ENCODE measurements around the gene CXCR5.

CXCR5 gene

DNA sequence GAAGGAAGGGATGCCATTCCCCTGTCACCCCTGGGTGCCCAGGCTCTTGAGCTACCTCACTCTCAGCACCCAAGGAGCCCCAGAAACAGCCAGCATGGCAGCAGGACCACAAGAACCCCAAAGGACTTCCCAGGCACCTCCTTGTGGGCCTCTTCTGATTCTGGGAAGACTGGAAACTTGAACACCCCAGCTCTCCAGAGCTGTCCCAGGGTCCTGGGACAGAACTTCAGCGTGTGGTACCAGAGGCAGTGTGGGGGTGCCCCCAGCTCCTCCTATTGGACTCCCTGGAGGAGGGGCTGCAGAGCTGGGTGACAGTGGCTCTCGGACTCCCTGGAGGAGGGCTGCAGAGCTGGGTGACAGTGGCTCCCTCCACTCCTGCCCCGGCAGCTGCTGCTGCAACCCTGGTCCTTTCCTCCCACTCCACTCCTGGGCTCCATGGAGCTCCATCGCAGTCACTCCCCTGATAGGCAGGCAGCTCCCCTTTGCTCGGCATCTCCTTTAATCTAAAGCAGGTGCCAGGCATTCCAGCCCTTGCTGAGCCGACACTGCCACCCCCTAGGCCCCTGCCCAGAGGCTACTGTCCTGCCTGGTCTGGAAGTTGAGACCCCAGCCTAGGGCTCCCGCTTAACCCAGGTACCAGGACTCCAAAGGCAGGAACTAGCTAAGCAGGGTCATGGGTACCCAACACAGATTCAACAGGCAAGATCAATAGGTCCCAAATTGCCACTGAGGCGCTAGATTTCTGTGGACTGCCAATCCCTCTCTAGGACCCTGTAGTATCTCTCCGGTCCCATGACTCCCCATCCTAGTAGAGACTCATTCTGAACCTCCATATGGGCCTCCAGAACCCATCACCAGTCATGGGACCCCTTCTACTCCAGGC is 39.3 kb downstream of the CXCR5 start:
- Histone ChIP-seq H3K4me3 (ENCODE audit: low read length) (no peak overlapping the region), H3K27me3 (ENCODE audit: insufficient read depth, low read length, poor library complexity) (no peaks in the 10 kb centered on the region), H4K8ac (ENCODE audit: low read depth, low read length) (no peak overlapping the region), H3K18ac (ENCODE audit: low read length) (no peak overlapping the region), H2AK5ac (ENCODE audit: low read length) (no peak overlapping the region), H3K4me2 (ENCODE audit: low read length) (peak overlapping the region; percentile 97), H3K9ac (ENCODE audit: low read length) (peak overlapping the region; percentile 96), H4K5ac (ENCODE audit: low read length) (no peak overlapping the region), H3K4ac (ENCODE audit: low read depth, low read length) (peak overlapping the region; percentile 9), H2BK15ac (replicated peaks; ENCODE audit: low read depth) (no peak overlapping the region), H2BK120ac (ENCODE audit: low read depth, low read length) (no peak overlapping the region), H2BK5ac (ENCODE audit: low read length) (no peak overlapping the region), H3K36me3 (ENCODE audit: control insufficient read depth, insufficient read depth, low read length) (no peaks in the 10 kb centered on the region), H3K56ac (ENCODE audit: low read length) (peak overlapping the region; percentile 97), H3K27ac (ENCODE audit: low read depth, low read length) (no peak overlapping the region), H3K79me1 (ENCODE audit: low read length) (peaks cover 13% of the 10 kb centered on the region), H3K79me2 (ENCODE audit: control insufficient read depth, insufficient read depth, low read length) (peaks cover 56% of the 10 kb centered on the region), H3K4me1 (ENCODE audit: control insufficient read depth, low read depth, low read length) (peaks cover 45% of the 10 kb centered on the region), H3K23ac (ENCODE audit: low read length) (no peak overlapping the region)
- DNase-seq = no peak
- no CpG with 5 or more reads among the region's 9 CpGs for WGBS (ENCODE audit: extremely low coverage, insufficient coverage, low lambda C conversion rate)

- Histone ChIP-seq H2AK5ac (ENCODE audit: low read length) (no peak overlapping the region), H3K4me3 (ENCODE audit: low read length) (peak overlapping the region; percentile 87), H2BK120ac (ENCODE audit: low read depth, low read length) (no peak overlapping the region), H3K4me2 (ENCODE audit: low read length) (peak overlapping the region; percentile 97), H2BK15ac (replicated peaks; ENCODE audit: low read depth) (no peak overlapping the region), H3K79me2 (ENCODE audit: control insufficient read depth, insufficient read depth, low read length) (peaks cover 51% of the 10 kb centered on the region), H3K79me1 (ENCODE audit: low read length) (peaks cover 13% of the 10 kb centered on the region), H3K56ac (ENCODE audit: low read length) (peak overlapping the region; percentile 97), H3K18ac (ENCODE audit: low read length) (no peak overlapping the region), H2BK5ac (ENCODE audit: low read length) (no peak overlapping the region), H4K8ac (ENCODE audit: low read depth, low read length) (no peak overlapping the region), H3K4ac (ENCODE audit: low read depth, low read length) (no peak overlapping the region), H3K27ac (ENCODE audit: low read depth, low read length) (no peak overlapping the region), H3K9ac (ENCODE audit: low read length) (peak overlapping the region; percentile 96), H4K5ac (ENCODE audit: low read length) (no peak overlapping the region), H3K4me1 (ENCODE audit: control insufficient read depth, low read depth, low read length) (peaks cover 39% of the 10 kb centered on the region), H3K23ac (ENCODE audit: low read length) (peak overlapping the region; percentile 71), H3K36me3 (ENCODE audit: control insufficient read depth, insufficient read depth, low read length) (no peaks in the 10 kb centered on the region), H3K27me3 (ENCODE audit: insufficient read depth, low read length, poor library complexity) (no peaks in the 10 kb centered on the region)
- DNase-seq = no peak
- no CpG with 5 or more reads among the region's 7 CpGs for WGBS (ENCODE audit: extremely low coverage, insufficient coverage, low lambda C conversion rate)
Measured at GRCh38 chr11:118923721-118924587, 40.3 kb downstream of the CXCR5 start.

DNA sequence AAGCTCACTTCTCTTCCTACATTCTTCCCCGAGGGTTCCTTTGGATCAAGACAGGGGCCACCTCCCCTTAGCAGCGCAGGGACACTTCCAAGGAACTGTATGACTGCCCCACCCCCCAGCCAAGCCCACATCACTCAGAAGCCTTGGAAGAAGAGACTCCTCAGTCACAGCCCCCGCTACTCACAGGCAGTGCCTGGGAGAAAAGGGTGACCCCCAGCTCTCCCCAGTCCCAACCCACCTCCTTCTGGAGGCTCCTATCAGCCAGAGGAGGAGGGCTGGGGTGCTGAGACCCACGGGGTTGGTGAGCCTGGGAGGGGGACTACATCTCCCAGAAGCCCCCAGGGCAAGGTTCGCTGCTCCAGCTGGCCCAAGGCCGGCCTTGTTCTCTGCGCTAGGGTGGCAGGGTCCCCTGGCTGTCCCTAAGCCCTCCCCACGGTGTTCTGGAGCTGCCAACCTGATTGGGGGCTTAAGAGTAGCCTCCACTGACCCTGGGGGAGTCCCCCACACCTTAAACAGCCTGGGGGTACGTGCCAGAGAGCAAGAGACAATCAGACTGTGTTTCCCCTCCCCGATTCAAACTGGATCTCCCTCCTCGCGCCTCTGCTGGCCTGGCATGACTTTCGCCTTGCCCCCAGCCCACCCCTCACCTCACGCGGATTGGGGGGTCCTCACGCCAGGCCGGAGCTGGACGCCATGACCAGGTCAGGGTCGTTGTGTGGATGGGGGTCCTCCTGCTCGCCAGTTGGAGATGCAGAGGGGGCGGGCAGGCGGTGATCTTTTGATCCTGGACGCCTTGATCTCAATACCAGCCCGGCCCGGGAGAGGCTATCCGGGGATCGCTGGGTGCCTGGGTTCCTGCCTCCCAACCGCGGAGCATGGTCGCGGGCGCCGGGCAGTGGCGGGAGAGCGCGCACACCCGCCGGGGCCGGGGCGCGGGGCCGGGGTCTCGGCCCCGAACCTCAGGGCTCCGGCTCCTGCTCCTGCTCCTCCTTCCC is 41.2 kb downstream of the CXCR5 start:
- no peaks in the 10 kb centered on the region for H3K27me3 ChIP-seq (ENCODE audit: insufficient read depth, low read length, poor library complexity)
- no peak overlapping the region for H2AK5ac ChIP-seq (ENCODE audit: low read length)
- H3K56ac ChIP-seq (ENCODE audit: low read length) = peak overlapping the region; percentile 97
- DNase-seq = peak; percentile 78
- peak overlapping the region; percentile 87 for H3K4me3 ChIP-seq (ENCODE audit: low read length)
- no peak overlapping the region for H4K8ac ChIP-seq (ENCODE audit: low read depth, low read length)
- no peak overlapping the region for H3K27ac ChIP-seq (ENCODE audit: low read depth, low read length)
- peaks cover 13% of the 10 kb centered on the region for H3K79me1 ChIP-seq (ENCODE audit: low read length)
- peak overlapping the region; percentile 51 for H2BK5ac ChIP-seq (ENCODE audit: low read length)
- peaks cover 49% of the 10 kb centered on the region for H3K79me2 ChIP-seq (ENCODE audit: control insufficient read depth, insufficient read depth, low read length)
- no peak overlapping the region for H2BK15ac ChIP-seq (replicated peaks; ENCODE audit: low read depth)
- no peak overlapping the region for H4K5ac ChIP-seq (ENCODE audit: low read length)
- H2BK120ac ChIP-seq (ENCODE audit: low read depth, low read length) = peak overlapping the region; percentile 2
- H3K4me2 ChIP-seq (ENCODE audit: low read length) = peak overlapping the region; percentile 97
- H3K4ac ChIP-seq (ENCODE audit: low read depth, low read length) = peak overlapping the region; percentile 64
- no CpG with 5 or more reads among the region's 45 CpGs for WGBS (ENCODE audit: extremely low coverage, insufficient coverage, low lambda C conversion rate)
- H3K36me3 ChIP-seq (ENCODE audit: control insufficient read depth, insufficient read depth, low read length) = no peaks in the 10 kb centered on the region
- H3K9ac ChIP-seq (ENCODE audit: low read length) = peak overlapping the region; percentile 96
- H3K4me1 ChIP-seq (ENCODE audit: control insufficient read depth, low read depth, low read length) = peaks cover 31% of the 10 kb centered on the region
- H3K23ac ChIP-seq (ENCODE audit: low read length) = peak overlapping the region; percentile 72
- peak overlapping the region; percentile 54 for H3K18ac ChIP-seq (ENCODE audit: low read length)

GRCh38 chr11:118927554-118928100 is 43.9 kb downstream of the CXCR5 start:
- no CpG with 5 or more reads among the region's 7 CpGs for WGBS (ENCODE audit: extremely low coverage, insufficient coverage, low lambda C conversion rate)
- Histone ChIP-seq H3K23ac (ENCODE audit: low read length) (no peak overlapping the region), H3K36me3 (ENCODE audit: control insufficient read depth, insufficient read depth, low read length) (no peaks in the 10 kb centered on the region), H4K5ac (ENCODE audit: low read length) (no peak overlapping the region), H2BK120ac (ENCODE audit: low read depth, low read length) (no peak overlapping the region), H3K27me3 (ENCODE audit: insufficient read depth, low read length, poor library complexity) (no peaks in the 10 kb centered on the region), H3K18ac (ENCODE audit: low read length) (no peak overlapping the region), H4K8ac (ENCODE audit: low read depth, low read length) (no peak overlapping the region), H2BK15ac (replicated peaks; ENCODE audit: low read depth) (no peak overlapping the region), H3K4me3 (ENCODE audit: low read length) (no peak overlapping the region), H3K4me2 (ENCODE audit: low read length) (peak overlapping the region; percentile 48), H3K56ac (ENCODE audit: low read length) (peak overlapping the region; percentile 82), H3K4ac (ENCODE audit: low read depth, low read length) (no peak overlapping the region), H3K9ac (ENCODE audit: low read length) (peak overlapping the region; percentile 47), H2BK5ac (ENCODE audit: low read length) (no peak overlapping the region), H3K79me1 (ENCODE audit: low read length) (peaks cover 4% of the 10 kb centered on the region), H3K4me1 (ENCODE audit: control insufficient read depth, low read depth, low read length) (peaks cover 17% of the 10 kb centered on the region), H3K27ac (ENCODE audit: low read depth, low read length) (no peak overlapping the region), H2AK5ac (ENCODE audit: low read length) (no peak overlapping the region), H3K79me2 (ENCODE audit: control insufficient read depth, insufficient read depth, low read length) (peaks cover 27% of the 10 kb centered on the region)
- no peak for DNase-seq

Data from mesendoderm (in vitro differentiated cells).